ENCODE data around the gene XAGE1B.
"Not testable (repeated sequence)": the region's sequence is repeated elsewhere in the genome, so short reads cannot be mapped to it uniquely, and the experiment has no call there.

The XAGE1B gene, protein sequence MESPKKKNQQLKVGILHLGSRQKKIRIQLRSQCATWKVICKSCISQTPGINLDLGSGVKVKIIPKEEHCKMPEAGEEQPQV

GRCh38 chrX:52516987-52517325 is at the start of gene XAGE1B:
Gene XAGE1B (minus strand): TSS chrX:52517063. CDS start chrX:52515527, 1,536 bp downstream.
- not testable (repeated sequence) for DNase-seq

DNA sequence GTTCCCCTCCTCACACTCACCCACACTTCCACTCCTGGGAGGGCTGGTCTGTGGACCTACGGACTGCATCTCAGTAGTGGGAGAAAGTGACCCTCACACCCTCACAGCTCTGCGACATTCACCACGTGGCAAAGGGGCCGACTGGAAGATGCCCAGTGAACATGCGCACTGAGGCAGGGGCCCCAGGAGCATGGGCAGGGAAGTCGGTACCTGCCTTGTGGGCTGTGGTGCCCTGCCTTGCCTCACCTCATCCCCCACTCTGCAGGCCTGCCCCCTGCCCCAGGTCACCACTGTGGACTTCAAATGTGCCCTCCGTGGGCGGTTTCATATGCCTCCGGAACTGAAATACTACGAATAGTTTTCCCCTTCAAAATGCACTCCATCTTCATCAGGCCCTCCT is 46.2 kb upstream of the XAGE1B start:
- DNase-seq, result no peak

DNA sequence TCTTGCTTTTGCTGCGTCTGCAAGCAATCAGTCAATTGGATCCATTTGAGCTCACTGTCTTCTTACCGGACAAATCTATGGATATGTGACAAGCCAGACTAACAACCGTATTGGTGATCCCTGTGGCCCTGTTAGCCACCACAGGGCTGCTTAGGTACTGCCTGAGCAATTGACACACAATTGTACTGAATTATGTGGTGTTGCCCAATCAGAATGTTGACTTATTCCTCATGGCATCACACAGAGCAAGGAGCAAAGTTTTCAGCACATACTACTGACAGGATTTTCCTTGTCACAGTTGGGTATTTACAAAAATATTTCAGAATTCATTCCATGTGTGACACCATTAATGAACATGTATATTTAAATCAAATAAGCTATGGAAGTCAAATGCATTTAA is 41.3 kb upstream of the XAGE1B start:
- no peak for DNase-seq

DNA sequence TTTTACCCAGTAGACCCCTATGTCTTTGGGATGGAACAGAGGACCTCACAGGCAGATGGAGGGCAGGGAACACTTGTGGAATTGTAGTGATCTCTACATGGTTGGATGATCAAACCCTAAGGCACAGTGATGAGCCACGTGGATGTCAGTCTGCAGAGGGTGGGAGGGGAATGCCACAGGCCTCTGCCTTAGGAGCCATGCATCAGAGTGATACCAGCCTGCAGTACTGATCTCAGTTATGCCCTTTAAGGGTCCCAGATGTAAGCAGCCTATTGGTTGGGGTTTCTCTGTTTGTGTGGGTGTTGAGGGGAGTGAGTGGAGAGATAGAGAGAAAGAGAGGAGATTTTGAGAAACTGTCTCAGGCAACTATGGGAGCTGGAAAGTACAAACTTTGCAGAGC is 39.9 kb upstream of the XAGE1B start:
- no peak for DNase-seq

DNA sequence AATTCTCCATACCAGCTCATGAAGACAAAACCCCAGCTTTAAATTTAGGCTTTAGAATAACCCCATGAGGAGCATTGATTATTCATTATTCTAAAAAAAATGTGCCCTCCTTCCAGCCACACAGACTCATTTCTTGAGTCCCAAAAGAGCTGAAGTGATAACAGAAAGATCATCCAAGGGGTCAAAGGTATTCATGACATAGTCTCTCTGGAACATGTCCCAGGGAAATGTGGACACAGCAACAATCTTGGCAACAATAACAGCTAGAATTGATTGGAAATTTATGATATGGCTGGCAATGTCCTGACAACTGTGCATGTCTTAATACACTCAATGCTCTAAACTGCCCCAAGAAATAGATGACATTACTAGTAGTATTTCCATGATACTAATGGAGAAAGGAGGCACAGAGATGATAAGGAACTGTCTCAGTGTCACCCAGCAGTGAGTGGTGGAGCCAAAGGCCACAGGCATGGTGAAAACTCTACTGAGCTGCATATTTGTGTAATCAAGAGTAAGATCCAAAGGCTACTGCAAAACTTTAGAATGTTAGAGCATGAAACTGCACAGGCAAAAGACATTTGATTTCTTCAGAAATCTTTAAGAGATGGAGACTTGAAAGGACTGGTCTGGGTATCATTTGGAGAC is 37.3 kb upstream of the XAGE1B start:
- DNase-seq, result no peak

DNA sequence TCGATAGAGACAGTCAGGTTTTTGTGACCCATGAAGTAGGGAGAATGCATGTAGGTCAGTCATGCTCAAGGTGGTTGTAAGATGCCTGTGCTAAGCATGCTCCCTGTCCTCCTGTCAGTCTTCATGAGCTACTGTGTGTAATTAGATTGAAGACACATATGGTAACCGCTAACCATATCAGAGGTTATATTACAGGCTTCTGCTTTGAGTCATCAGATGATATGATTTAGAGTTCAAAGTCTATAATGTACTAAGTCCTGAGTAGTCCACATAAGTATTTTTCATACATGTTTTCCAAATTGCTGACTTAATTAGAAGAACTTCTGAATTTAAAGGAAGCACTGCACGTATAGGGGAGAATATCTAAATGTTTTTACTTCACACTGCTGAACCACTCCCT is 31.9 kb upstream of the XAGE1B start:
- DNase-seq, result not testable (repeated sequence)

DNA sequence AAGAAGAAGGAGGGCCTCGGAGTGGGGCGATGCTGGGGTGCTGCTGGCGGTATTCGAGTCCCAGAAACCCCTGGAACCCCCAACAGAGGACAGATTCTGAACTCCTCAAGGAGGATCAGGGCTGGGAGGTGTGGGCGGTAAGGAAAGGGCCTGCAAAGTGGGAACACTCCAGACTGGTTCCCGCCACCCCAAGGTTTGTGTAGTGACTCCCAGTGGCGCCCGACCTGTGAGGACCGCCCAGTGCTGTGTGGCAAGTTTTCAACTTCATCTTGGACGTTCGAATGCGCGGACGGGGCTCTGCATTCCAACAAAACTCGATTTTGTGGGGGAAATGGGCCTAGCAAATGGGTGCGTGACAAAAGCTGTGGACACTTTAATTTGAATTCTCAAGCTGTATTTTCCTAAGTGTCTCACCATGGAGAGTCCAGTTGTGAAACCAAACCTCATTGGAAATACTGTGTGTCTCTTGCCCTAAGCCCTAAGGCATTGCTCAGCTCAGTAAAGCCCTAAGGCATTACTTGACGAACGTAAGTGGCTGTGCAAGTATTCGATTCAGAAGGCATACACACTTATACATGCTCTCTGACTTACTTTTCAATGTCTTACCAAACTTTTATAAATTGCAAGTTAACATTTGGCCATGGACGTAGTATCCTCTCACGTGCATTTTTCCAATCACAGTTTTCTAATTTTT is 27.4 kb upstream of the XAGE1B start:
- no peak for DNase-seq

GRCh38 chrX:52542311-52542710 is 25.4 kb upstream of the XAGE1B start:
- no peak for DNase-seq

DNA sequence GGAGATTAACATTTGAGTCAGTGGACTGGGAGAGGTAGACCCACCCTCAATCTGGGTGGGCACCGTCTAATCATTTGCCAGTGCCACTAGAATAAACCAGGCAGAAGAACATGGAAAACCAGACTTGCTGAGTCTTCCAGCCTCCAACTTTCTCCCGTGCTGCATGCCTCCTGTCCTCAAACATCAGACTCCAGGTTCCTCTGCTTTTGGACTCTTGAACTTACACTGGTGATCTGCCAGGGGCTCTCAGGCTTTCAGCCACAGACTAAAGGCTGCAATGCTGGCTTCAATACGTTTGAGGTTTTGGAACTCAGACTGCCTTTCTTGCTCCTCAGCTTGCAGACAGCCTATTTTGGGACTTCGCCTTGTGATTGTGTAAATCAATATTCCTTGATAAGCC is 24.2 kb upstream of the XAGE1B start:
- not testable (repeated sequence) for DNase-seq

GRCh38 chrX:52516110-52516986 is 515 bp downstream of the XAGE1B start:
- DNase-seq, result not testable (repeated sequence)

DNA sequence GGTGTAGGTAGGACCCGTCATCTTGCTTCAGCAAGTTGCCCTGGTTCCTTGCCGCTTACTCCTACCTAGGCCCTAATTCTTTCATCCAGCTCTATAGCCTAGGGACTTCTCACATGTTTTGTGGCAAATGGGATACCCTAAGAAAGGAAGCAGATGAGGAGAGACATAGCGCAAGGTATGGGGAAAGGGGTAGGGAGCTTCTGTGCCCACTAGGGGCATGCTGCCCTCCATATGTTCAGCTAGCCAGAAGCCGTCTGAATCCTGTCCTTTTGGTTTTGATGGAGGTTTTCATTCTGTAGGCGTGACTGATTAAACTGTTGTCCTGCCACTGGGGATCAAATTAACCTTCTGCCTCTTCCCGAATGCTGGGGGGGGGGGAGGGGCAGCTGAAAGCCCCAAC is 5.7 kb downstream of the XAGE1B start:
- not testable (repeated sequence) for DNase-seq

DNA sequence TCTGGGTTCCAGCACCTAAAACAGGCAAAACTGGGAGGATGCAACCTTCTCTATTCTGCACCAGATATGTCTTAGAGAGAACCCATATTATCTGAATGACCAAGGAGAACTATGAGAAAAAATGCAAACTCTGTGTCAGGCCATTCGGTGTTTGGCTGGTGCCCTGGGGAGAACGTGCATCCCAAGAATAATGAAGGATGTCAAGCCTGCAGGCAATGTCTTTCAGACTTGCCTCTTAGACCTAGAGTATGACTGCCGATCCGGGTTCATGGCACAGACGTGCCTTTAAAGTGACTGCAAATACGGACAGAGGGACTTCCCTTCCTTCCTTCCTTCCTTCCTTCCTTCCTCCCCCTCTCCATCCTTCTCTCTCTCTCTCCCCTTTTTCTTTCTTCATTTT is 6.9 kb downstream of the XAGE1B start:
- DNase-seq, result no peak

GRCh38 chrX:52507331-52507730 is 9.5 kb downstream of the XAGE1B start:
- DNase-seq, result no peak

DNA sequence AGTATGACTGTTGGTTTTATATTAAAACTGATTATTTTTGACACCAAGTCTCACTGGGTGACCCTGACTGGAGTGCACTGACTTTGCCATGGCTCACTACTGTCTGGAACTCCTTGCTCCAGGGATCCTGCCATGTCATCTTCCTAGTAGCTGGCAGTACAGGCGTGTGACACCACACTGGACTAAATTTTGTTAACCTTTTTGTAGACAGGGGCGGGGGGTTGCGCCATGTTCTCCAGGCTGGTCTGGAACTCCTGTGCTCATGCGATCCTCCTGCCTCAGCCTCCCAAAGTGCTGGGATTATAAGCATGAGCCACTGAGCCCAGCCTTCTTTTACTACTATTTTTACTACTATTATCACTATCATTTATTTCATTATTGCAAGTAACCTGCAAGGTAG is 12.3 kb downstream of the XAGE1B start:
- DNase-seq, result no peak

GRCh38 chrX:52501362-52501761 is 15.5 kb downstream of the XAGE1B start:
- not testable (repeated sequence) for DNase-seq

GRCh38 chrX:52496419-52496772 is 20.5 kb downstream of the XAGE1B start:
- DNase-seq, result not testable (repeated sequence)

- DNase-seq, result not testable (repeated sequence)
Observed at GRCh38 chrX:52495545-52496418, 21.1 kb downstream of the XAGE1B start, which contains the start of gene XAGE1A. Gene XAGE1A (plus strand): TSS chrX:52495808. CDS start chrX:52497362, 1,554 bp downstream.

GRCh38 chrX:52471301-52471700 is 45.6 kb downstream of the XAGE1B start:
- DNase-seq, result not testable (repeated sequence)

Data from activated gamma-delta T cell treated with Interleukin-2 at 50 U/mL for 16 hours (primary cell).